ENCODE measurements around the gene TXNDC11. TPM values are rescaled to one million over a fixed set of nuclear protein-coding genes. Genes with fewer than 3 reads are reported as not detected.

Gene TXNDC11
- total and polyA plus RNA-seq, 2 donors (not counting 3 experiments of a cell fraction or from before 2014, with no cell fraction given): 42.5 to 66.0 TPM

GRCh38 chr16:11665071-11665491 lies 77.6 kb downstream of the TXNDC11 start:
- Histone ChIP-seq H3K4me3 (replicated peaks in 1 of 3; ENCODE audit: insufficient read depth in 1 of 3, low read depth in 1 of 3, low read length in 3 of 3) (no peak overlapping the region), H3K36me3 (ENCODE audit: control insufficient read depth in 2 of 2, extremely low read depth in 1 of 2, insufficient read depth in 2 of 2, low read length in 2 of 2) (no peaks in the 10 kb centered on the region), H3K4me1 (ENCODE audit: control insufficient read depth, extremely low read depth, insufficient read depth, low read length) (peaks cover 4% of the 10 kb centered on the region), H3K27ac (ENCODE audit: insufficient read depth, low read depth, low read length) (no peak overlapping the region), H3K79me2 (ENCODE audit: control insufficient read depth, insufficient read depth, low read length) (no peaks in the 10 kb centered on the region), H2AFZ (ENCODE audit: low read depth, low read length) (no peak overlapping the region), H3K9me1 (replicated peaks; ENCODE audit: control insufficient read depth, extremely low read depth, insufficient read depth, low read length) (no peaks in the 10 kb centered on the region), H3K4me2 (ENCODE audit: insufficient read depth, low read length) (no peak overlapping the region), H3K27me3 (ENCODE audit: control insufficient read depth in 2 of 2, insufficient read depth in 2 of 2, low read length in 2 of 2) (no peaks in the 10 kb centered on the region), H3K9ac (replicated peaks; ENCODE audit: extremely low read depth, insufficient read depth, low read length) (no peak overlapping the region), H3K9me3 (replicated peaks; ENCODE audit: control insufficient read depth, insufficient read depth, low read length) (no peaks in the 10 kb centered on the region), H4K20me1 (replicated peaks; ENCODE audit: control insufficient read depth, extremely low read depth, insufficient read depth, low read length) (no peaks in the 10 kb centered on the region)
- ChIA-PET CTCF (interaction anchor here (1.0 to 1.9 kb wide), 5 partner anchors 24 to 257 kb away, joined by 3 to 6 read pairs (median 3); no protein-coding TSS in a partner anchor), POLR2A (no interaction called here)
- intact Hi-C loops (cut with micrococcal nuclease): loop anchor here (5.0 kb wide), 1 partner anchor 408 kb away; the partner anchor contains the start of gene SOCS1
- FAIRE-seq (no peak), DNase-seq (ENCODE audit: low read depth, low spot score) (no peak)
- dilution Hi-C loops (cut with MboI; ENCODE audit: extremely low pct_ligation_motif_present, low sequenced_read_pairs): no loop called here
- no peak for TF ChIP-seq JUN (IDR thresholded peaks at IDR 0.05; ENCODE audit: borderline replicate concordance, insufficient read depth, insufficient read length, low read depth)
- TF ChIP-seq CTCF (IDR thresholded peaks at IDR 0.05; ENCODE audit: extremely low read depth in 1 of 2, insufficient read depth in 1 of 2, low read depth in 1 of 2, low read length in 2 of 2): no peak
- no peak for TF ChIP-seq MAX (IDR thresholded peaks at IDR 0.05; ENCODE audit: insufficient read depth, insufficient read length)
- TF ChIP-seq GATA2 (IDR thresholded peaks at IDR 0.05; ENCODE audit: insufficient read depth, insufficient read length, low read depth, low read length): no peak
- no peak for TF ChIP-seq POLR2AphosphoS5 (IDR thresholded peaks at IDR 0.05; ENCODE audit: insufficient read depth, low read depth, low read length)
- no peak for TF ChIP-seq FOS (IDR thresholded peaks at IDR 0.05; ENCODE audit: borderline replicate concordance, insufficient read depth, low read length)
- no peak for TF ChIP-seq MYC (IDR thresholded peaks at IDR 0.05; ENCODE audit: low read depth, low read length)
- BruUV-seq (replicated peaks): no TSS peak

Measured in endothelial cell of umbilical vein (primary cell).